C4-2B (cell line): ENCODE measurements around the gene DEF6.
A peak's percentile ranks its signal among the peaks of the same experiment; 100 is the strongest.

Experiments used
- H3K27ac ChIP-seq: fragments of 450-650 bp; 2 replicates; pipeline ENCODE4 v1.5.1; 2017
- ZFX ChIP-seq: fragments of 450-650 bp; IDR thresholded peaks from 2 replicates; pipeline ENCODE4 v1.6.1; 2017
- TF ChIP-seq, protein P1 (sequence below): fragments of 450-650 bp; conservative IDR thresholded peaks from 2 replicates; pipeline ENCODE4 v1.5.1; 2017; ENCODE audit warnings: mild to moderate bottlenecking

The DEF6 gene, protein sequence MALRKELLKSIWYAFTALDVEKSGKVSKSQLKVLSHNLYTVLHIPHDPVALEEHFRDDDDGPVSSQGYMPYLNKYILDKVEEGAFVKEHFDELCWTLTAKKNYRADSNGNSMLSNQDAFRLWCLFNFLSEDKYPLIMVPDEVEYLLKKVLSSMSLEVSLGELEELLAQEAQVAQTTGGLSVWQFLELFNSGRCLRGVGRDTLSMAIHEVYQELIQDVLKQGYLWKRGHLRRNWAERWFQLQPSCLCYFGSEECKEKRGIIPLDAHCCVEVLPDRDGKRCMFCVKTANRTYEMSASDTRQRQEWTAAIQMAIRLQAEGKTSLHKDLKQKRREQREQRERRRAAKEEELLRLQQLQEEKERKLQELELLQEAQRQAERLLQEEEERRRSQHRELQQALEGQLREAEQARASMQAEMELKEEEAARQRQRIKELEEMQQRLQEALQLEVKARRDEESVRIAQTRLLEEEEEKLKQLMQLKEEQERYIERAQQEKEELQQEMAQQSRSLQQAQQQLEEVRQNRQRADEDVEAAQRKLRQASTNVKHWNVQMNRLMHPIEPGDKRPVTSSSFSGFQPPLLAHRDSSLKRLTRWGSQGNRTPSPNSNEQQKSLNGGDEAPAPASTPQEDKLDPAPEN

DNA sequence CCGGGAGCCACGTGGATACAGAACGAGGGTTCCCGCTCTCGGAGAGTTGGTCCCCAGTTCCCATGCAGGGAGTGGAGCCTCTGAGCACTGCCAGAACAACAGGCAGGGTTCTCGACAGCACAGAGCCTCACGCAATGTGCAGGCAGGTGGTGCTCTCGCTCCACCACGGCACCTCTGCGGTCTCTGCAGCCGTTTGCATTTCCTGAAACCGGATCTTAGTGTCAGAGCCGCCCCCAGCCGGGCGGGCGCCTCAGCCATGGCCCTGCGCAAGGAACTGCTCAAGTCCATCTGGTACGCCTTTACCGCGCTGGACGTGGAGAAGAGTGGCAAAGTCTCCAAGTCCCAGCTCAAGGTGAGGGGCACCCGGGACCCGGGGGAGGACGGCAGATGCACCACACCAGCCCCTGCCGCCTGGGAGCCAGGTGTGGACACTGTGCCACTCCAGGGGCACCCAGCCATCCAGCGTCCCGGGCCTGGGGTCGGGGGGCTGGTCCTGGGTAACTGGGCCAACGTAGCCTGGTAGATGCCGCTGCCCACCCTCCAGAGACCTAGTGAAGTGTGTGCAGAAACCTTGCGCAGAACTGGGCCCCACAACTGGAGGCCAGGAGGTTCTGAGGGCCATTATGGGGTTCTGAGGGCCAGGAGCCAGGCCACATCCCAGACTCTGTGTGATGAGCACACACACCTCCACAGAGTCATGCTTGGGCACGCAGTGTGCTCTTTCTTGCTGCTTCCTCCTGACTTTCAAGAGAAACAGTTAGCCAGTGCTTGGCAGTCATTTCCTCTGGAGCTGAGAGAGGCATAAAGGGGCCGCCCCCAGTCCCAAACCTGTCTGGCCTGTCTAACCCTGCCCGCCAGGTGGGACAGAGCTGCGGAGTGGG is at the start of gene DEF6:
DEF6 (plus strand) TSS at position 218 of the 881 bp plus-strand sequence; CDS start at position 257, 39 bp downstream.
- peak; percentile 48; the same call in 1 of the 2 replicates for TF ChIP-seq ZFX
- TF ChIP-seq, protein P1, sequence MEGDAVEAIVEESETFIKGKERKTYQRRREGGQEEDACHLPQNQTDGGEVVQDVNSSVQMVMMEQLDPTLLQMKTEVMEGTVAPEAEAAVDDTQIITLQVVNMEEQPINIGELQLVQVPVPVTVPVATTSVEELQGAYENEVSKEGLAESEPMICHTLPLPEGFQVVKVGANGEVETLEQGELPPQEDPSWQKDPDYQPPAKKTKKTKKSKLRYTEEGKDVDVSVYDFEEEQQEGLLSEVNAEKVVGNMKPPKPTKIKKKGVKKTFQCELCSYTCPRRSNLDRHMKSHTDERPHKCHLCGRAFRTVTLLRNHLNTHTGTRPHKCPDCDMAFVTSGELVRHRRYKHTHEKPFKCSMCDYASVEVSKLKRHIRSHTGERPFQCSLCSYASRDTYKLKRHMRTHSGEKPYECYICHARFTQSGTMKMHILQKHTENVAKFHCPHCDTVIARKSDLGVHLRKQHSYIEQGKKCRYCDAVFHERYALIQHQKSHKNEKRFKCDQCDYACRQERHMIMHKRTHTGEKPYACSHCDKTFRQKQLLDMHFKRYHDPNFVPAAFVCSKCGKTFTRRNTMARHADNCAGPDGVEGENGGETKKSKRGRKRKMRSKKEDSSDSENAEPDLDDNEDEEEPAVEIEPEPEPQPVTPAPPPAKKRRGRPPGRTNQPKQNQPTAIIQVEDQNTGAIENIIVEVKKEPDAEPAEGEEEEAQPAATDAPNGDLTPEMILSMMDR = peak; percentile 95
- H3K27ac ChIP-seq = peak within 1 kb of the TSS; percentile 93

DNA sequence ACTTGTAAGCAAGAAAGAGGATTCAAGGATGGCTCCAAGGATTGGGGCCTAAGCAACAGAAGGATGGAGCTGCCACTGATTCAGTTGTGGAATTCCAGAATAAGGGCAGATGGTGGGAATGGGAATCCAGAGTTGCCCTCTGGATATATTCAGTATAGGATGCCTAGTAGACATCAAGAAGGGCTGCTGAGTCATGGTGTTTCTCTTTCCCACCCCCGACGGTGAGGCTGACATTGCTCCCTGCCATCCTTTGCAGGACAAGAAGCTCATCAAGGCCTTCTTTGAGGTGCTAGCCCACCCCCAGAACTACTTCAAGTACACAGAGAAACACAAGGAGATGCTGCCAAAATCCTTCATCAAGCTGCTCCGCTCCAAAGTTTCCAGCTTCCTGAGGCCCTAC is 49.3 kb upstream of the DEF6 start:
- TF ChIP-seq, protein P1 = no peak
- TF ChIP-seq ZFX = no peak
- no peak overlapping the region for H3K27ac ChIP-seq

DNA sequence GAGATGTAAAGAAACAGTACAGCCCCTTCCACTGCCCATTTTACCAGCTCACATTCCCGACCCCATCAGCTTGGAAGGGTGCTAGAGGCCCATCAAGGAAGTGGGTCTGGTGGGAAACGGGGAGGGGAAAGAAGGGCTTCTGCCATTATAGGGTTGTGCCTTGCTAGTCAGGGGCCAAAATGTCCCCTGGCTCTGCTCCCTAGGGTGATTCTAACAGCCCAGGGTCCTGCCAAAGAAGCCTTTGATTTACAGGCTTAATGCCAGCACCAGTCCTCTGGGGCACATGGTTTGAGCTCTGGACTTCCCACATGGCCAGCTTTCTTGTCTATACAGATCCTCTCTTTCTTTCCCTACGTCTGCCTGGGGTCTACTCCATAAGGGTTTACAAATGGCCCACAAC is 48.7 kb upstream of the DEF6 start:
- TF ChIP-seq ZFX = no peak
- TF ChIP-seq, protein P1 = no peak
- no peak overlapping the region for H3K27ac ChIP-seq

DNA sequence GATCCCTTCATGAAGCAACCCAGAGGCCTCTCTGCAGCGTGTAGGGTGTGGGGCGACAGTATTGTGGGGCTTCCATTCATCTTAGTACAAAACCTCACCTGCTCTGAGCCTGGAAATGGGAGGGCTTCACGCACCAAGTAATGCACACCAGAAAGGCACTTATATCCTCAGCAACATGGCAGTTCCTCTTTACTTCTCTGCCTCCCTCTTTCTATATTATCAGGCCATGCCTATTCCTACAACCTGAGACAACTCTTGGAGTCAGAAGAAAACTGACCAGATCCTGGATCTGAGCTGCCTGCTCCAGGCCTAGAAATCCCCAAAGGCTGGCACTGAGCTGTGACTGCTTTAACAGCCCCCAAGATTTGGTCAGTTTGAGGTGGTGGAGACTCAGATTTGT is 45.7 kb upstream of the DEF6 start:
- TF ChIP-seq, protein P1 = no peak
- no peak for TF ChIP-seq ZFX
- H3K27ac ChIP-seq = no peak overlapping the region

DNA sequence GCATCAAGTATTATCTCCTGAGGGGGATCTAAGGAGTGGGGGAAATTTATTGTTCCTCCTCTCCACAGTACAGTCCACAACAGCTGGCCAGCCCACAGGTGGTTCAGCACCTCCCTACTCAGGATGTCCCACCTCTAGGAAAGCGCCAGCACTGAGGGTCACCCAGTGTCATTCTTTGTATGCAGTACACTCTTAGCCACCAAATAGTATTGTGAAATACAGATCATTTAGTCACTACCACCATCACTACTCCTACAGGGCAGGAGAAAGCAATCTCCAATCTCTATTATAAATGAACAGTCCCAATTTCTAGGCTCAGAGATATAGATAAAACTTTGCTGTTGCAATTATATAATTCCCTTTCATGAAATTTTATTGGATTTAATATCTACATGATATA is 44.4 kb upstream of the DEF6 start:
- no peak overlapping the region for H3K27ac ChIP-seq
- no peak for TF ChIP-seq ZFX
- TF ChIP-seq, protein P1 = no peak

DNA sequence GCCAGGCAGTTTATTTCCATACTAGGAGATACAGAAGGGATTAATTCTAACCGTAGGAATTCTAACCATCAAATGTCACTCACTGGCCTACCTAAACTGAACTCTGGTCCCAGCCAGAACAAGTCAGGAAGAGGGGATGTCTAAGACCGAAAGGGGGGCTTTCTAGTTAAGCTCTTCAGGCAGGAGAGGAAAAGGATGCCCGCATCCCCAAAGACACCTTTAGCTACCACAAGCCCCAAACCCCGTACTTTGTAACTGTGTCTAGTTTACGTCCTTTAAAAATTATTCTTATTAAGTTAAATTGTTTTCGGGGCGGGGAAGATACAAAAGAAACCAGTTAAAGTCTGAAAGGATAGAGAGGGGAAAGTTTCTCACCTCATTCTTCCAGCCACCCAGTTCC is 39.3 kb upstream of the DEF6 start:
- H3K27ac ChIP-seq = no peak overlapping the region; the same call in 1 of the 2 replicates
- TF ChIP-seq, protein P1 = no peak
- no peak for TF ChIP-seq ZFX
